ENCODE data around the gene ISM2. TPM values are rescaled to one million over a fixed set of nuclear protein-coding genes. Genes with fewer than 3 reads are reported as not detected.

ISM2 gene
- total and polyA plus RNA-seq, 10 of the 15 experiments (the other 5 are each of a cell fraction or from before 2014, with no cell fraction given) = 0.03 TPM; not detected in 9

- TF ChIP-seq MEF2B (IDR thresholded peaks at IDR 0.05; ENCODE audit: partially characterized antibody, poor library complexity, severe bottlenecking) (no peak), NRF1 (conservative IDR thresholded peaks at IDR 0.05; ENCODE audit: low read depth, low read length) (no peak)
Measured at GRCh38 chr14:77526266-77526665, 27.6 kb upstream of the ISM2 start (continued).

GRCh38 chr14:77524536-77524935 is 25.9 kb upstream of the ISM2 start:
- ChIA-PET SMC1A (ENCODE audit: uncharacterized antibody, unreplicated experiment) (interaction anchor here (0.7 to 1.1 kb wide), 2 partner anchors 19 to 69 kb away, joined by 3 to 4 read pairs; no protein-coding TSS in a partner anchor), POLR2A (interaction anchor here (0.5 kb wide), 1 partner anchor 238 kb away, joined by 3 read pairs; no protein-coding TSS in a partner anchor), CTCF (interaction anchor here (0.8 to 1.3 kb wide), 3 partner anchors 21 to 65 kb away, joined by 3 to 7 read pairs (median 3); no protein-coding TSS in a partner anchor), RAD21 (ENCODE audit: unreplicated experiment) (interaction anchor here (0.6 kb wide), 1 partner anchor 372 kb away, joined by 6 read pairs; no protein-coding TSS in a partner anchor)
- ATAC-seq (no peak), FAIRE-seq (no peak), DNase-seq (ENCODE audit: low read depth, low spot score) (no peak)
- H3K4me2 ChIP-seq (ENCODE audit: control insufficient read depth, insufficient read depth) = no peak overlapping the region
- no peak overlapping the region for H3K9ac ChIP-seq (ENCODE audit: control insufficient read depth, insufficient read depth, low read length)
- no peak overlapping the region for H3K4me3 ChIP-seq
- H3K36me3 ChIP-seq (ENCODE audit: control insufficient read depth in 2 of 2, insufficient read depth in 2 of 2, low read length in 1 of 2) = peaks cover 0 to 6% of the 10 kb centered on the region in 2 experiments; a peak in 2 of 4 replicates
- no peaks in the 10 kb centered on the region for H3K27me3 ChIP-seq (replicated peaks in 1 of 2; ENCODE audit: control insufficient read depth in 2 of 2, insufficient read depth in 2 of 2, low read length in 1 of 2)
- H3K4me1 ChIP-seq (ENCODE audit: control insufficient read depth, insufficient read depth, low read length) = no peaks in the 10 kb centered on the region
- H3K79me2 ChIP-seq (ENCODE audit: control insufficient read depth, insufficient read depth, low read length) = no peaks in the 10 kb centered on the region
- H3K27ac ChIP-seq (ENCODE audit: control insufficient read depth, insufficient read depth) = no peak overlapping the region
- H4K20me1 ChIP-seq (ENCODE audit: control insufficient read depth, insufficient read depth) = no peaks in the 10 kb centered on the region; the same call in 1 of the 2 replicates
- BruUV-seq (replicated peaks) = no TSS peak
- intact Hi-C loops (cut with micrococcal nuclease; ENCODE audit: unreplicated experiment) = no loop called here
- in situ Hi-C loops (cut with MboI) = no loop called here
- 90% methylated on average over 6 of the region's 6 CpGs for WGBS (ENCODE audit: insufficient coverage, insufficient replicate concordance, low lambda C conversion rate, missing lambda C conversion rate)
- H3K9me3 ChIP-seq (replicated peaks; ENCODE audit: control insufficient read depth, insufficient read depth, low read length) = no peaks in the 10 kb centered on the region
- no peak overlapping the region for H2AFZ ChIP-seq (ENCODE audit: control insufficient read depth, low read depth, low read length)
- TF ChIP-seq STAT3 (IDR thresholded peaks at IDR 0.05; ENCODE audit: low read depth, low read length) (no peak), NR2C1 (IDR thresholded peaks at IDR 0.05) (no peak), SIN3A (IDR thresholded peaks at IDR 0.05; ENCODE audit: low read depth, low read length) (no peak), ZBTB40 (IDR thresholded peaks at IDR 0.05; ENCODE audit: borderline replicate concordance) (no peak), ZBTB33 (IDR thresholded peaks at IDR 0.05) (no peak), ATF3 (IDR thresholded peaks at IDR 0.05; ENCODE audit: borderline replicate concordance, extremely low read depth, low read depth, low read length) (no peak), ZNF217 (IDR thresholded peaks at IDR 0.05) (no peak), ESRRA (IDR thresholded peaks at IDR 0.05; ENCODE audit: low read length) (no peak), FOXM1 (IDR thresholded peaks at IDR 0.05; ENCODE audit: low read depth, low read length) (no peak), ZNF687 (IDR thresholded peaks at IDR 0.05) (no peak)
